Stimulated activated naive CD8-positive, alpha-beta T cell treated with anti-CD3 and anti-CD28 coated beads, Interleukin-15, Interleukin-2, amounts not matched to agents 100 U/mL and 50 U/mL, for 24 hours (primary cell): ENCODE measurements around the gene MYL5.

ENCODE experiments used
- ATAC-seq: fragments of 150-1000 bp; cut with Tn5 transposase; one replicate; pipeline ENCODE4 v1.10.0; 2021
- DNase-seq: peaks from one replicate; pipeline ENCODE4 v3.0.0; 2021

MYL5 gene

GRCh38 chr4:707929-708630, 33.7 kb downstream of the MYL5 start:
- DNase-seq (no peak), ATAC-seq (no peak)

DNA sequence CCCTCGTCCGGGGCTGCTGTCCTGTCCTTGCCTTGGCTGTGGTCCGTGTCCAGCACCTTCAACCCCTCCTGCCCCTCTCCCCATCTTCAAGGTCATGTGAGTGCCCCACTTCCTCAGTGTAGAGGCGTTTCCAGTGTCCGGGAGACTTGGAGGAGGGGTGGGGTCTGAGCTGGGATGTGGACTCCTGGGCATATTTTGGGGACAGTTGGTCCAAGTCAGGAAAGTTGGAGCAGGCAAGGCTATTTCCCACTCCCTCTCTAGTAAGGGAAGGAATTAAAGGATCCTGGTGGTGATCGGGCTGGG, 34.2 kb downstream of the MYL5 start:
- no peak for ATAC-seq
- DNase-seq = no peak

GRCh38 chr4:709348-709747, 35.0 kb downstream of the MYL5 start:
- DNase-seq (no peak), ATAC-seq (no peak)

GRCh38 chr4:710116-710515, 35.8 kb downstream of the MYL5 start:
- DNase-seq (no peak), ATAC-seq (no peak)

DNA sequence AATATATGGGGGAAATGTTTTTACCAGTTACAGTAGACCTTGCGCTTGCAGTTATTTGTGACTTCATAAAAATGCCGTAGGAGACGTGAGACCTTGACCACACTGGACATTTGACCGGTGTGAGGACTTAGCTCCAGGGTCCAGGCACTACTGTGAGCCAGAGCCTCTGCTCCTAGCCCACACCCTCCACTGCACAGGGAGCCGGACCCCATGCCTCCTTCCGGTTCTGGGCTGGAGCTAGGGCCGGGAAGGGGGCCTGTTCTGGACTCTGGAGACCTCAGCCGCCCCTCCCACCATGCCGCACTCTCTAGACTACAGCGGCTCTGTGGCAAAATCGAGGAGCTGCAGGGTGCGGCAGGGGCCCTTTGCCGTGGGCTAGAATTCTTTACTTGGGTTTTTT, 36.6 kb downstream of the MYL5 start:
- DNase-seq = no peak
- no peak for ATAC-seq

- DNase-seq (no peak), ATAC-seq (no peak)
Observed at GRCh38 chr4:712093-712492, 37.8 kb downstream of the MYL5 start.

- DNase-seq = no peak
- peak; percentile 21 for ATAC-seq
Observed at GRCh38 chr4:712916-713632, 38.7 kb downstream of the MYL5 start.

- ATAC-seq (no peak), DNase-seq (no peak)
Observed at GRCh38 chr4:714087-714486, 39.7 kb downstream of the MYL5 start.

DNA sequence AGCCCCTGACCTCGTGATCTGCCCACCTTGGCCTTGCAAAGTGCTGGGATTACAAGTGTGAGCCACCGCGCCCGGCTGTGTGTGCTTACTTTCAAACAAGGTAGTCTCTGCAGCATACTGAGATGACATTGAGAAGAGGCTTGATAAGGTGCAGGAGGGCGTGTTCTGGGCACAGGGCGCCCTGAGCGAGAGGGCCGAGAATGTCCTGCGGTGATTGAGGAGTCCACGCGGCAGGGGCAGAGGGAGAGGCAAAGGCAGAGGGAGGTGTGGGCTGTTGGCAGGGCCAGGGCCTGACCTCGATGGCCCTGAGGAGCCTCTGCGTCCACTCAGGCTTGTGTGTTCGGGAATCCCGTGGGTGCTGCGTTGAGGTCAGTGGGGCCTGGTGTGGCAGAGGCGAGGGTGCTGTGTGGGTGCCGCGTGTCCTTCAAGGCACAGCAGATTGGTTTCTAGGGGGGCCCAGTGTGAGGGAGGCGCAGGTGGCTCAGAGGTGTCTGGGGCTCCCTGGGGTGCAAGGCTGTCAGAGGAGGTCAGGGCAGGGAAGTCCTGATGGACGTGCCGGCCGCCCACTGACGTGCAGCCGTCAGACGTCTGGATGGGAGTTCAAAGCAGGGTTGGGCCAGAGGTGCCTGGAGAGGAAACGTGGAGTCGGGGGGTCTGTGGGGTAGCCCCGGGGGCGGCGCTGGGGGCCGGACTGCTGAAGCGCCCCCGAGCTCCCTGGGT, 43.4 kb downstream of the MYL5 start:
- no peak for DNase-seq
- ATAC-seq = no peak

DNA sequence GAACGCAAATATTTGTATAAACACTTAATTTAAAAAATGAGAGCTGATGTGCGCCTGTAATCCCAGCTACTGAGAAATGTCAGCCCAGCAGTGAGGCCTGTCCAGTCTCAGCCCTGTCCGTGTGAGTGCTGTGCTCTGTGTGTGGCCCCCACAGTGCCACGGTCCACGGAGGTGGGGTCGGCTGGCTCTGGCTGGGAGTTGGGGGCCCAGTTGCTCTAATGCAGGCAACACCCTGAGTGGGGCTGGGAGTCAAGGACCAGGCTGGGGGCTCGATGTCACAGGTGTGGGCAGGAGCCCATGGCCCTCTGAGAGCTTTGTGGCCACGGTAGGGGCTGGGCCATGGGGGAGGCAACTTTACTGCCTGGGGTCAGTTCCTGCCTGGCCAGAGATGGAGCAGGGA, 44.1 kb downstream of the MYL5 start:
- ATAC-seq (no peak), DNase-seq (no peak)

DNA sequence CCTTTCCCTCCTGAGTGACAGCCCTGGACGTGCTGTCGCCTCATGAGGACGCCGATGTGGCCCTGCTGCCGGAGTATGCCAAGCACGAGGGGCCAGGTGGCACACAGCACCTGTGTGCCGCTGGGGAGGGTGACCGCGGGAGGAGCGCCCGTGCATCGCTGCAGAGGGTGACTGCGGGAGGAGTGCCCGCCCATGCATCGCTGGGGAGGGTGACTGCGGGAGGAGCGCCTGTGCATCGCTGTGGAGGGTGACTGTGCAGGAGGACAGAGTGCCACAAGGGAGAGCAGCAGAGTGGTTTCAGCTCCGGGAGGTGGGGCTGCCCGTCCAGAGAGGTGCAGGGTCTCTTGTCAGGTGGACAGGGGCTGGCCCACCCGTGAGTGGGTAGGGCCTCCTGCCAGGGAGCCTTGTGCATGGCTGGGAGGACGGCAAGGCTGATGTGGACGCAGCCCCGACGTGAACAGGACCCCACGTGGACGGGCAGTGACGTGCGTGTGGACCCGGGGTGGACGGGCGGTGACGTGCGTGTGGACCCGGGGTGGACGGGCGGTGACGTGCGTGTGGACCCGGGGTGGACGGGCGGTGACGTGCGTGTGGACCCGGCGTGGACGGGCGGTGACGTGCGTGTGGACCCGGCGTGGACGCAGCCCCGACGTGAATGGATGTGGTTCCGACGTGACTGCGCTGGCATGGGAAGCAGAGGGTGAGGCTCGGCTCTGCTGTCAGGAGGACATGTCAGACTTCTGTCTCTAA, 45.9 kb downstream of the MYL5 start:
- no peak for ATAC-seq

DNA sequence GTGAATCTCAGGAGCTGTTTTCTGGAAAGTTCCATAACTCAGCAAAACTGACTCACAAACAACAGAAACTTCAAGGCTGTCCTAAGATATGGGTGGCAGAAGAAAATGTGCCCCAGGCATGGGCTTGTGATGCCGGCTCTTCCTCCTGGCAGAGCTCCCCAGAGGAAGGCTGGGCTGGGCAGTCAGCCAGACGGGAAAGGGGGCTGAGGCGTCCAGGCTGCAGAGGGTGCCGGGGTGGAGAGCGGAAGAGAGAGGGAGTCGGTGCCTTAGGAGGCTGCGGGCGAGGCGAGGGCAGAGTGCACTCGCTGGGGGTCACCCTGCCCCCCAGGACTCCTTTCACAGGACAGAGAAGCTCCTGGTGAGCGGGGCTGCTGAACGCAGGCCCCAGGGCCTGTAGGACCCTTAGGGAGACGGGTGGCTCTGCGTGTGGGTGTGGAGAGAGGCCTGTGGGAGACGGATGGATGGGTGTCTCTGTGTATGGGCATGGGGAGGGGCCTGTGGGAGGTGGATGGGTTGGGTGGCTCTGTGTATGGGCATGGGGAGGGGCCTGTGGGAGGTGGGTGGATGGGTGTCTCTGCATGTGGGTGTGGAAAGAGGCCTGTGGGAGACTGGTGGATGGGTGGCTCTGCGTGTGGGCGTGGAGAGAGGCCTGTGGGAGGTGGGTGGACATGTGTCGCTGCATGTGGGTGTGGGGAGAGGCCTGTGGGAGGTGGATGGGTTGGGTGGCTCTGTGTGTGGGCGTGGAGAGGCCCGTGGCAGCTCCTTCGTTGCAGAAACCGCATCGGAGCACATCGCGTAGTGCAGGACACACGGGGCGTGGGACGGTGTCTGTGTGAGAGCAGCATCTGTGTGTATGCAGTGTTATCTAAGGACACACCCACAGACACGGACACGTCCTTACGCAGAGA, 47.2 kb downstream of the MYL5 start:
- DNase-seq = no peak
- no peak for ATAC-seq

More for the DNA sequence above, 45.9 kb downstream of the MYL5 start:
- no peak for DNase-seq

DNA sequence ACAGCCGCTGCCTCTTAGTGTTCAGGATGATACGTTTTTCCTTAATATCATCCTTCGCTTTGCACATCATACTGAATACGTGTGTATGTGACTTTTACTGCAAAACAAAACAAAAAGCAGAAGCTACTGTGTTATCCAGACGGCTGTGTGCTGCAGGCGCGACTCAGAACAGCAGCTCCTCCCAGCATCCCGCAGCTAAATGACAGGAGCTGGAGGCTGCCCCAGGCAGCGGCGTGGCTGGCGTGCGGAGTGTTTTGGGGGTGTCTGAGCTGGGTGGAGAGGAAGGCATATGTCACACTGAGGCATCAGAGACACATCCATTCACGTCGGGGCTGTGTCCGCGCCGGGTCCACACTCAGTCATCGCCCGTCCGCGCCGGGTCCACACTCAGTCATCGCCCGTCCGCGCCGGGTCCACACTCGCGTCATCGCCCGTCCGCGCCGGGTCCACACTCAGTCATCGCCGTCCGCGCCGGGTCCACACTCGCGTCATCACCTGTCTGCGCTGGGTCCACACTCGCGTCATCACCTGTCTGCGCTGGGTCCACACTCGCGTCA, 47.9 kb downstream of the MYL5 start:
- no peak for ATAC-seq
- no peak for DNase-seq

DNA sequence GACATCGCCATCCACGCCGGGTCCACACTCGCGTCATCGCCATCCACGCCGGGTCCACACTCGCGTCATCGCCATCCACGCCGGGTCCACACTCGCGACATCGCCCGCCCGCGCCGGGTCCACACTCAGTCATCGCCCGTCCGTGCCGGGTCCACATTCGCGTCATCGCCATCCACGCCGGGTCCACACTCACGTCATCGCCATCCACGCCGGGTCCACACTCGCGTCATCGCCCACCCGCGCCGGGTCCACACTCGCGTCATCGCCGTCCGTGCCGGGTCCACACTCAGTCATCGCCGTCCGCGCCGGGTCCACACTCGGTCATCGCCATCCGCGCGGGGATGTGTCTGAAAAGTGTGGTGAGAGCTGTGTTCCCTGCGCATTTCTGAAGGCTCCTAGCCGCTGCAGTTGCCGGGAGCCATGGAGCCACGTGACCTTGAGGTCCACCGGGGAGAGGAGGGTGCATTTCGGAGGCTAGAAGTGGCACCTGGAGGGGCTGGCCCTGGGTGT, 48.6 kb downstream of the MYL5 start:
- DNase-seq (no peak), ATAC-seq (no peak)

- no peak for ATAC-seq
- DNase-seq = no peak
Observed at GRCh38 chr4:723751-724530, 49.6 kb downstream of the MYL5 start.

DNA sequence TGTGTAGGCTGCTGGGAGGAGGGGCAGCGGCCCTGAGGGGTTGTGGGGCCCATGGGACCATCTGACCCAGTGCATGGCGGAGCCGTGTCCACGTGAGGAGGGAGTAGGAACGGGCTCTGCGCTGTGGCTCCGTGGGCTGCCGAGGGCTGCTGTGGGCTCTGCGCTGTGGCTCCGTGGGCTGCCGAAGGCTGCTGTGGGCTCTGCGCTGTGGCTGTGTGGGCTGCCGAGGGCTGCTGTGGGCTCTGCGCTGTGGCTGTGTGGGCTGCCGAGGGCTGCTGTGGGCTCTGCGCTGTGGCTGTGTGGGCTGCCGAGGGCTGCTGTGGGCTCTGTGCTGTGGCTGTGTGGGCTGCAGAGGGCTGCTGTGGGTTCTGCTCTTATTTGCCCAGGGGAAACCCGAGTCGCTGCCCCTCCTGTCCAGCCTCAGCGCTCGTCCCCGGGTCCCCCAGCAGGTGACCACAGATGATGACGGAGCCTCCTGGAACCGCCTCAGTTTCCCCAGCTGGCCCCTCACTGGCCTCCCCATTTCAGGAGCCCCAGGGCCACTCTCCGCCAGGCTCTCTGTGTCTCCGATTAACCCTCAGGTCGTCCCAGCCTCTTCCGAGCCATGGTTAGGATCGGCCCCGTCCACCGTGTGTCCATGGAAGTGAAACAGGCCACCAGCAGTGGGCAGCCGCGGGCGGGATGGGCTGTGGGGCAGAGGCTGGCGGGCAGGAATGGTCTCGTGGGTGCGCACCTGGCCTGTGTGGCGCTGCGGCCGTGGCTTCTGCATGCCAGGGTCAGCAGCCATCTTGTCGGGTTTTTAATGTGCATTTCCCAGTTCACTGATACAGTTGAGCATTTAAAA, 51.3 kb downstream of the MYL5 start:
- ATAC-seq = no peak
- no peak for DNase-seq

GRCh38 chr4:726235-726787, 52.0 kb downstream of the MYL5 start:
- DNase-seq (no peak), ATAC-seq (no peak)

DNA sequence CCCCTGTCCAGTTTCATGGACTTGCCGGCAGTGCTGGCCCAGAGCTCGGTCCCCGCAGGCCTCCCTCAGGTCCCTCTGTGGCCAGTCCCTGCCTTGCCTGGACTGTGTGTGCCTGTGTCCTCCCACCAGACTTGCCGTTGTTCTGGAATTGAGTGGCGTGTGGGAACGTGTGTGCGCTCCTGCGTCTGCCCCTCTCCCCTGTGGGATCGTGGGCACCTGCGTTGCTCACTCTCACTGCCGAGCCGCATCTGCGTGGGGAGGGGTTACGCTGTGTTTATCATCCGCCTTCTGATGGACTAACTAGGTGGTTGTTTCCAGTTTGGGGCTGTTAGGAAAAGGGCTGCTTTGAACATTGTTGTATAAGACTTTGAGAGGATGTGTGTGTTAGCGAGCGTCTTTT, 52.5 kb downstream of the MYL5 start:
- no peak for DNase-seq
- ATAC-seq = no peak

DNA sequence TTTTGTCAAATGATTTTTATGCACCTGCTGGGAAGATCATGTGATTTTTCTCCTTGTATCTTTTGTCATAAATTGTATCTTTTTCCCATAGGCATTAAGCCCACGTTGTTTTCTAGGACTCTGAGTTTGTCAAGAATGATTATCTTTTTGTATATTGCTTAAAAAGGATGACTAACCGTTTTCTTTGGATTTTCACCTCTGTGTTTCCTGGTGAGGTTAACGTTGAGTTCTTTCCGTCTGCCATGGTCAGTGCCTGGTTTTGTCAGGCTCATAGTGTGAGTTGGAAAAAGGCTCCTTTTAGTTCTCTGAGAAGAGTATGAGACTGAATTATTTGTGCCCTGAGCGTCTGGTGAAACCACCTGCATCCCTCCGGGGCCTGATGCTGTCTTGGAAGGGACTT, 53.2 kb downstream of the MYL5 start:
- no peak for ATAC-seq

More for the DNA sequence above, 53.2 kb downstream of the MYL5 start:
- DNase-seq = no peak
